Erythroblast (primary cell): ENCODE measurements around the gene RANGRF.

Source experiments
- GATA1 ChIP-seq: IDR thresholded peaks from 2 replicates; pipeline ENCODE4 v1.6.1; 2011; ENCODE audit warnings: low read depth, mild to moderate bottlenecking, control low read depth, low read length, moderate library complexity
- POLR2A ChIP-seq: IDR thresholded peaks from 2 replicates; pipeline ENCODE4 v1.6.1; 2011; ENCODE audit warnings: mild to moderate bottlenecking, low read length

GRCh38 chr17:8284126-8284525, 4.3 kb upstream of the RANGRF start:
- TF ChIP-seq POLR2A = no peak
- no peak for TF ChIP-seq GATA1
